Upper lobe of left lung (tissue), 6 donors: ENCODE results near the gene NCOA1. TPM values are rescaled to one million over a fixed set of nuclear protein-coding genes. Genes with fewer than 3 reads are reported as not detected.
"Not testable (repeated sequence)": the region's sequence is repeated elsewhere in the genome, so short reads cannot be mapped to it uniquely, and the experiment has no call there.

ENCODE experiments used
- ATAC-seq, 2 donors: fragments of 200-7000 bp; cut with Tn5 transposase; one replicate each; pipeline ENCODE4 v1.9.1; 2022; ENCODE audit warnings: mild to moderate bottlenecking in 2 of 2, moderate library complexity in 2 of 2; ENCODE audit not compliant: low FRiP score in 2 of 2
- DNase-seq, 2 donors: peaks; one replicate each; pipeline ENCODE4 v3.0.0-alpha.2; 2019 to 2020
- H3K27ac ChIP-seq, 4 donors: fragments of 200-600 bp; sonication (generic); one replicate each; pipeline ENCODE4 v1.5.1; 2016 to 2019
- H3K27me3 ChIP-seq, 4 donors: fragments of 200-600 bp; sonication (generic); one replicate each; pipeline ENCODE4 v1.5.1; 2017 to 2019
- H3K36me3 ChIP-seq, 4 donors: fragments of 200-600 bp; sonication (generic); one replicate each; pipeline ENCODE4 v1.5.1; 2016 to 2019
- H3K4me1 ChIP-seq, 4 donors: fragments of 200-600 bp; sonication (generic); one replicate each; pipeline ENCODE4 v1.5.1; 2018 to 2019
- H3K4me3 ChIP-seq, 4 donors: fragments of 200-600 bp; sonication (generic); one replicate each; pipeline ENCODE4 v1.5.1; 2017 to 2019; ENCODE audit warnings: mild to moderate bottlenecking in 2 of 4, moderate library complexity in 1 of 4
- H3K9me3 ChIP-seq, 4 donors: fragments of 200-600 bp; sonication (generic); one replicate each; pipeline ENCODE4 v1.5.1; 2018 to 2019
- EP300 ChIP-seq, 4 donors: sonication (generic); formaldehyde crosslinking; IDR thresholded peaks; one replicate each; pipeline ENCODE4 v1.5.1; 2017; ENCODE audit warnings: antibody characterized with exemption in 4 of 4, control low read depth in 2 of 4
- POLR2A ChIP-seq, 4 donors: fragments of 450-650 bp; IDR thresholded peaks; one replicate each; pipeline ENCODE4 v1.5.1; 2016 to 2017; ENCODE audit warnings: antibody characterized with exemption in 4 of 4, mild to moderate bottlenecking in 2 of 4
- POLR2AphosphoS5 ChIP-seq, 2 donors: sonication (generic); formaldehyde crosslinking; IDR thresholded peaks; one replicate each; pipeline ENCODE4 v1.5.1; 2017; ENCODE audit warnings: antibody characterized with exemption in 2 of 2
- WGBS, 2 donors: methylation state at CpG; one replicate each; pipeline ENCODE4 v1.1.5; 2017 to 2018; 5-methylcytosine and 5-hydroxymethylcytosine counted together
- total RNA-seq, 6 donors: library from RNA; depleted of rRNA in 4 of 6; stranded (reverse); fragments of >200 nt in 4 of 6; gene quantifications; one replicate each; pipeline versions ENCODE4 v1.1.0 to v1.2.1, GENCODE V29; 2016 to 2021
- TF ChIP-seq, protein P1 (sequence below), 6 experiments: fragments of 450-650 bp in 4 of 6; fragments of 200-600 bp in 2 of 6; sonication (generic) in 2 of 6; IDR thresholded peaks; one replicate each; pipeline ENCODE4 v1.5.1; 2016 to 2019; ENCODE audit warnings: antibody characterized with exemption in 6 of 6
- donor health status: DM: no; HTN: no; CAD: no; lungs with moderate emphysema.
- donor health status: DM: no; HTN: yes; CAD: no; lungs with severe emphysema.

Gene NCOA1
- total RNA-seq, 6 donors from 2014 or later, result 38.3 to 68.1 (median 42.5) TPM

DNA sequence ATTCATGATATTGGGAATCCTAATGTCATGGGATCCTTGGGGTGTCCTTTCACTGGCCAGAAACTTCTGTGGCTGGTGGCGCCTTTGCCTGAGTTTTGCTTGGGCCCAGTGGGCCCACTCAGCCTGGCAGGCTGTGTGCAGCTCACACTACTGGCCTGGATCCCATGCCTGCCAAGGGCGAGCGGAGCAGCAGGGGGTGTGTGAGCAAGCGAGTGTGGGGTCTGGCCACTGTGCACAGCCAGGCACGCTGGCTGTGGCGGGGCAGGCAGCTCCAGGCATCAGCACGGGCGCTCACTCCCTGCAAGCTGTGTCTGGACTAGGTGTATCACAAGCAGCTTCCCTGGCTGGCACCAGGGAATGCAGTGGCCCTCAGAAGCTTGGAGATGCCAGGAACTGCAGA lies 74.5 kb downstream of the NCOA1 start:
- Histone ChIP-seq H3K4me1 (peaks cover 0 to 10% (median 6%) of the 10 kb centered on the region in 4 donors), H3K27me3 (no peaks in the 10 kb centered on the region), H3K9me3 (no peaks in the 10 kb centered on the region), H3K27ac (no peak overlapping the region), H3K4me3 (no peak overlapping the region), H3K36me3 (peaks cover 0 to 18% (median 4%) of the 10 kb centered on the region in 4 donors)
- no peak for ATAC-seq
- 95 to 100% methylated on average over 1 to 8 of the region's 8 CpGs for WGBS, 2 donors
- DNase-seq, result peak in 1 of 2 donors; percentile 55
- TF ChIP-seq POLR2A (IDR thresholded peaks at IDR 0.05), result no peak
- TF ChIP-seq, protein P1, sequence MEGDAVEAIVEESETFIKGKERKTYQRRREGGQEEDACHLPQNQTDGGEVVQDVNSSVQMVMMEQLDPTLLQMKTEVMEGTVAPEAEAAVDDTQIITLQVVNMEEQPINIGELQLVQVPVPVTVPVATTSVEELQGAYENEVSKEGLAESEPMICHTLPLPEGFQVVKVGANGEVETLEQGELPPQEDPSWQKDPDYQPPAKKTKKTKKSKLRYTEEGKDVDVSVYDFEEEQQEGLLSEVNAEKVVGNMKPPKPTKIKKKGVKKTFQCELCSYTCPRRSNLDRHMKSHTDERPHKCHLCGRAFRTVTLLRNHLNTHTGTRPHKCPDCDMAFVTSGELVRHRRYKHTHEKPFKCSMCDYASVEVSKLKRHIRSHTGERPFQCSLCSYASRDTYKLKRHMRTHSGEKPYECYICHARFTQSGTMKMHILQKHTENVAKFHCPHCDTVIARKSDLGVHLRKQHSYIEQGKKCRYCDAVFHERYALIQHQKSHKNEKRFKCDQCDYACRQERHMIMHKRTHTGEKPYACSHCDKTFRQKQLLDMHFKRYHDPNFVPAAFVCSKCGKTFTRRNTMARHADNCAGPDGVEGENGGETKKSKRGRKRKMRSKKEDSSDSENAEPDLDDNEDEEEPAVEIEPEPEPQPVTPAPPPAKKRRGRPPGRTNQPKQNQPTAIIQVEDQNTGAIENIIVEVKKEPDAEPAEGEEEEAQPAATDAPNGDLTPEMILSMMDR (IDR thresholded peaks at IDR 0.05), result no peak
- no peak for TF ChIP-seq EP300 (IDR thresholded peaks at IDR 0.05)
- no peak for TF ChIP-seq POLR2AphosphoS5 (IDR thresholded peaks at IDR 0.05)

DNA sequence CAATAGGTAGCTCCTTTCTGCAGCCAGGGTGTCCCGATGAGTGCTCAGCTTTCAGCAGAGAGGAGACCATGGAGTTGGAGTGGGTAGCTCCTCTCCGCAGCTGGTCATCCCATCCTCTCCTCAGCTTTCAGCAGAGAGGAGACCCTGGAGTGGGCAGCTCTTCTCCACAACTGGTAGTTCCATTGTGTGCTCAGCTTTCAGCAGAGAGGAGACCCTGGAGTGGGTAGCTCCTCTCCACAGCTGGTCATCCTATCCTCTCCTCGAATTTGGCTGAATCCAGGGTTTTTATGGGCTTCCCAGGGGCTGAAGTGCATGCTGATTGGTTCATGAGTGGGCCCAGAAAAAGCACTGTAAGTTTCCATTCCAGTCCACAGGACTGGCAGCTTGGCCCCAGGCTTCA lies 75.2 kb downstream of the NCOA1 start:
- no peak overlapping the region for H3K4me3 ChIP-seq
- H3K36me3 ChIP-seq, result peaks cover 0 to 18% (median 4%) of the 10 kb centered on the region in 4 donors
- H3K27ac ChIP-seq, result no peak overlapping the region
- H3K4me1 ChIP-seq, result peaks cover 0 to 8% (median 6%) of the 10 kb centered on the region in 4 donors
- DNase-seq (no peak), ATAC-seq (no peak)
- H3K27me3 ChIP-seq, result no peaks in the 10 kb centered on the region
- TF ChIP-seq POLR2A (IDR thresholded peaks at IDR 0.05) (no peak), POLR2AphosphoS5 (IDR thresholded peaks at IDR 0.05) (no peak), EP300 (IDR thresholded peaks at IDR 0.05) (no peak)
- TF ChIP-seq, protein P1 (IDR thresholded peaks at IDR 0.05), result no peak
- no peaks in the 10 kb centered on the region for H3K9me3 ChIP-seq
- WGBS, 2 donors, result 92 to 100% methylated on average over 2 to 3 of the region's 3 CpGs

DNA sequence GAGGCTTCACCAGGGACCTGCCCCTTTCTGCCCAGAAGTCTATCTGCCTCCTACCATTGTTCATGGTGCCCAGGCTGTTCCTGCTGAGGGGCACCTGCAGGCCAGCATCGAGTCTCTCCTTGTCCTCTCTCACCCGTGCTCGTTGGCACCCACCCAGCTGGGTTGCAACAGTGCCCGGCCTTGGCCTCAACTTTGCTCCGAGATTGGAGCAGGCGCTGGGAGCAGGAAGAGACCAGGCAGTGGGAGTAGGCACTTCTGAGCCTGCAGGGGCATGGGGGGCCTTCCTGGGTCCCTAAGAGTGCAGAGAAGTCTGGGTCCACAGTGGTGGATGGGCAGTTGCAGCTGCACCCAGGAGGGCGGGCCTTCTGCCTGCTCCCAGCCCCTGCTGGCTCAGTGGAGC lies 75.6 kb downstream of the NCOA1 start:
- H3K27ac ChIP-seq, result no peak overlapping the region
- peaks cover 0 to 8% (median 6%) of the 10 kb centered on the region in 4 donors for H3K4me1 ChIP-seq
- ATAC-seq (no peak), DNase-seq (peak in 1 of 2 donors; percentile 43)
- 96 to 100% methylated on average over 6 to 7 of the region's 7 CpGs for WGBS, 2 donors
- TF ChIP-seq, protein P1 (IDR thresholded peaks at IDR 0.05), result no peak
- TF ChIP-seq POLR2AphosphoS5 (IDR thresholded peaks at IDR 0.05), result no peak
- no peak for TF ChIP-seq EP300 (IDR thresholded peaks at IDR 0.05)
- no peak for TF ChIP-seq POLR2A (IDR thresholded peaks at IDR 0.05)
- H3K27me3 ChIP-seq, result no peaks in the 10 kb centered on the region
- peaks cover 0 to 18% (median 4%) of the 10 kb centered on the region in 4 donors for H3K36me3 ChIP-seq
- H3K9me3 ChIP-seq, result no peaks in the 10 kb centered on the region
- H3K4me3 ChIP-seq, result no peak overlapping the region

DNA sequence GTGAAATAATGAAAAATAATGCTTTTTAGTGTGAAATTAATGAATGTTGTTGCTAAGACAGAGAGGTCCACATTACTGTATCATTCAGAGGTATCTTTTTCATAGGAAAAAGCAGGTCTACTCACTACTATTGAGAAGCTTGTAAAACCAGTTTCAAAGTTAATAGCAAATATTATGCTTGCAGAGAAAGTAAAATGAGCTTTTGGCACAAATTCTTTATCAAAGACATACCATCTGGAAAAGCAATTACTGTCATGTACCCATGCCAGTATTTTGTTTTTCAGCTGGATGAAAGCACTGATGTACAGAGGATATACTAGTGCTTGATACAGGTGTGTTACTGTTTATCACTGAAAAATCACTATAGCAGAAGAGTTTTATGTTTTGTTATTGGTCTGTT lies 77.5 kb downstream of the NCOA1 start:
- DNase-seq (no peak), ATAC-seq (no peak)
- Histone ChIP-seq H3K4me3 (no peak overlapping the region), H3K4me1 (peaks cover 0 to 14% (median 6%) of the 10 kb centered on the region in 4 donors), H3K27me3 (no peaks in the 10 kb centered on the region), H3K36me3 (peaks cover 0 to 18% (median 4%) of the 10 kb centered on the region in 4 donors), H3K27ac (no peak overlapping the region), H3K9me3 (no peaks in the 10 kb centered on the region)
- TF ChIP-seq, protein P1 (IDR thresholded peaks at IDR 0.05), result no peak
- TF ChIP-seq EP300 (IDR thresholded peaks at IDR 0.05), result no peak
- no peak for TF ChIP-seq POLR2AphosphoS5 (IDR thresholded peaks at IDR 0.05)
- TF ChIP-seq POLR2A (IDR thresholded peaks at IDR 0.05), result no peak

DNA sequence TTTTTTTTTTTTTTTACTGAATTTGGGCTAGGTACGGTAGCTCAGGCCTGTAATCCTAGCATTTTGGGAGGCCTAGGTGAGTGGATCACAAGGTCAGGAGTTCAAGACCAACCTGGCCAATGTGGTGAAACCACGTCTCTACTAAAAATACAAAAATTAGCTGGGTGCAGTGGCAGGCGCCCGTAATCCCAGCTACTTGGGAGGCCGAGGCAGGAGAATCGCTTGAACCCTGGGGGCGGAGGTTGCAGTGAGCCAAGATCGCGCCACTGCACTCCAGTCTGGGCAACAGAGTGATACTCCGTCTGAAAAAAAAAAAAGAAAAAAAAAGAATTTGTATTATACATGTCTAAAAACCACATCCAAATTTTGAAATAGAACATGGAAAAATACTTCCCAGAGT lies 78.5 kb downstream of the NCOA1 start:
- DNase-seq, H3K27me3 ChIP-seq, H3K27ac ChIP-seq, ATAC-seq, H3K9me3 ChIP-seq, H3K4me3 ChIP-seq: not testable (repeated sequence)
- 95% methylated on average over 10 of the region's 10 CpGs for WGBS, 2 donors
- Histone ChIP-seq H3K36me3 (peaks cover 0 to 18% (median 4%) of the 10 kb centered on the region in 4 donors), H3K4me1 (peaks cover 0 to 14% (median 6%) of the 10 kb centered on the region in 4 donors)
